GM21390 (cell line): ENCODE data around the gene B3GALT4.
A peak's percentile ranks its signal among the peaks of the same experiment; 100 is the strongest.
"Not testable (repeated sequence)": the region's sequence is repeated elsewhere in the genome, so short reads cannot be mapped to it uniquely, and the experiment has no call there.

ENCODE experiments used
- ATAC-seq: cut with Tn5 transposase; IDR thresholded peaks from one replicate; pipeline ENCODE4 v1.9.1; 2021; ENCODE audit not compliant: unreplicated experiment

Gene B3GALT4, protein sequence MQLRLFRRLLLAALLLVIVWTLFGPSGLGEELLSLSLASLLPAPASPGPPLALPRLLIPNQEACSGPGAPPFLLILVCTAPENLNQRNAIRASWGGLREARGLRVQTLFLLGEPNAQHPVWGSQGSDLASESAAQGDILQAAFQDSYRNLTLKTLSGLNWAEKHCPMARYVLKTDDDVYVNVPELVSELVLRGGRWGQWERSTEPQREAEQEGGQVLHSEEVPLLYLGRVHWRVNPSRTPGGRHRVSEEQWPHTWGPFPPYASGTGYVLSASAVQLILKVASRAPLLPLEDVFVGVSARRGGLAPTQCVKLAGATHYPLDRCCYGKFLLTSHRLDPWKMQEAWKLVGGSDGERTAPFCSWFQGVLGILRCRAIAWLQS

DNA sequence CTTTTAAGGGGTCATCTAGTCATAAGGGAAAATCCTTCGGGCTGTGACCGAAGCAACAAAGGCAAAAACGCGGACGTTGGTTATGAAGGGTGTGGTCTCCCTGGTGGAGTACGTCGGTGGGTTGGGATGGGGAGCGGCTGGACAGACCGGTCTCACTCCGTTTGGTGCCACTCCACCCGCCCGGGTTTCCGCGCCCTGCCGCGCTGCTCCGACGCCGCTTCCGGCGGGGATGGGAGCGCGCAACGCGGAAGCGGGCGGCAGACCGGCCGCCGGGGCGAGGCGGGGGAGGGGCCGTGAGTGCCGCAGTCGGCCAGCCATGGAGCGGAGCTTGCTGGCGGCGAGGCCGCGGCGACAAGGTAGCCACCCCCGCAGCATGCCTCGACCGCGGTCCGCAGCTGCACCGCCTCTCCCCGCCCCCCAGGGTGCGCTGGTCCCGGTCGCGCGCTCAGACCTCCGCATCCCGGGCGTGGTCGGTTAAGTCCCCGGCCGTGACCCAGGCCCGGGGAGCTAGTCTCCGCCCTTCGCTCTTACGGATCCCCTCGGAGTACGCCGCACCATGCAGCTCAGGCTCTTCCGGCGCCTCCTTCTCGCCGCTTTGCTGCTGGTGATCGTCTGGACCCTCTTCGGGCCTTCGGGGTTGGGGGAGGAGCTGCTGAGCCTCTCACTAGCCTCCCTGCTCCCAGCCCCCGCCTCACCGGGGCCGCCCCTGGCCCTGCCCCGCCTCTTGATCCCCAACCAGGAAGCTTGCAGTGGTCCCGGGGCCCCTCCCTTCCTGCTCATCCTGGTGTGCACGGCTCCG lies at the start of gene B3GALT4:
B3GALT4 (plus strand) TSS at position 260 of the 799 bp plus-strand sequence; CDS start at position 557, 297 bp downstream.
- ATAC-seq: peak; percentile 56

DNA sequence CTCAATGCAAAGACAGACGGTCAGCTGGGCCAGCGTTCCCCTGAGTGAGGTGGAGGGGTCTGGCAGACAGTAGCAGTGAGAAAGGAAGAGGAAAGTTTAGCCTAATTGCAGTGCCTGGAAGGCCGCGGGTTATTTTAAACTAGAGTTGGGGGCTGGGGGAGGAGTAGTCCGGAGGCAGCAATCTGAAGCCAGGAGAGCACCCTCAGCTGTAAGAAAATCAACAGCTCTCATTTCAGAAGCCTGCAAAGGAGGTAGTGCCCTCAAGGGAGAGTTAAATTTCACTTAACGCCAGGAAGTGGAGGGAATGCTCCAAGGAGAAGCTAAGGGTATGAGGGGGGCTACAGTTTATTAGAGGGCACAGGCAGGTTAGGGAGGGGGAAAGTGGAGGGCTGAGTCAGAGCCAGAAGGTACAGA lies 41.7 kb upstream of the B3GALT4 start:
- no peak for ATAC-seq

DNA sequence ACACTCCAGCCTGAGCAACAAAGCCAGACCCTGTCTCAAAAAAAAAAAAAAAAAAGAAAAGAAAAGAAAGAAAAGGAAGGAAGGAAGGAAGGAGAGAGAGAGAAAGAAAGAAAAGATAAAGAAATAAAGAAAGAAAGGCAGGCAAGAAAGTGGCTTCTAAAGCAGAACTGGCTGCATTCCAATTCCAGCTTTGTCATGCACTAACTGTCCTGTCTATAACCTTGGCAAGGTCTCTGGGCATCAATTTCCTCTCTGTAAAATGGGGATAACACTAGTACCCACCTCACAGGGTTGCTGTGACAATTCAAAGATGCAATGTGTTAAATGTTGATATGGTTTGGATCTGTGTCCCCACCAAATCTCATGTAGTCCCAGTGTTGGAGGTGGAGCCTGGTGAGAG lies 40.6 kb upstream of the B3GALT4 start:
- ATAC-seq: no peak

GRCh38 chr6:33236852-33237251 lies 40.1 kb upstream of the B3GALT4 start:
- ATAC-seq: no peak

- no peak for ATAC-seq
Measured at GRCh38 chr6:33237741-33238140, 39.2 kb upstream of the B3GALT4 start.

DNA sequence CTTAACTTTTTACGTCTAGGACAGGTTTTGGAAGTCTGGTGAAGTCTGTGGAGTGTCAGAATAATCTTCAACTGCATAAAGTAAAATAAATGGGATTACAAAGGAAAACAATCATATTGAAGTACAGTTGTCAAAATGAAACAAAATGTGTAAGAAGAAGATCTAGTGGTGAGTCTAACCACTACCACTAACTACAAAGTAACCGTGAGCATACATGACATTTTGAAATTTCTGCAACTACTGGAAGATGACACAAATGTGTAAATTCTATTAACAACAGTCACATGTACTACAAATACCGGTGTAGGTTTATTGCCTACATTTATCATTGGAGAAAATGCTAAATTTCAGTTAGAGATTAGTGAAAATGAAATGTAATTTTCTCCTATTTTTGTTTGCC lies 35.0 kb upstream of the B3GALT4 start:
- no peak for ATAC-seq

DNA sequence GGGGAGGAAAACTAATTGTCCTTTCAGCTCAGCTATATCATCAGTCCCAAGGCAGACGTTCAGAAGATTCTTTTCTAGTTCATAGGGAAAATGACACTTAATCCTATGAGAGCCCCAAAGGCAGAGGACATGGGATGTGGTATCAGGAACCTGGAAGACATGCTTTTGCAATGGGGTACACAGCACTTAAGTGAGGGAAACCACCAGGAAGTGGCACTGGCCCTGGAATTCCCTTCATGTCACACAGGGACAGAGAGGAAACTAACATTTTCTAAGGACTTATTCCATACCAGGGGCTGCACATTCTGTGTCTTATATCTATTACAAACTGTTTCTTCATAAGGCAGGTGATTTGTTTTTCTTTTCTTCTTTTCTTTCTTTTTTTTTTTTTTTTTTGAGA lies 33.4 kb upstream of the B3GALT4 start:
- no peak for ATAC-seq

- no peak for ATAC-seq
Measured at GRCh38 chr6:33247977-33248642, 28.8 kb upstream of the B3GALT4 start.

DNA sequence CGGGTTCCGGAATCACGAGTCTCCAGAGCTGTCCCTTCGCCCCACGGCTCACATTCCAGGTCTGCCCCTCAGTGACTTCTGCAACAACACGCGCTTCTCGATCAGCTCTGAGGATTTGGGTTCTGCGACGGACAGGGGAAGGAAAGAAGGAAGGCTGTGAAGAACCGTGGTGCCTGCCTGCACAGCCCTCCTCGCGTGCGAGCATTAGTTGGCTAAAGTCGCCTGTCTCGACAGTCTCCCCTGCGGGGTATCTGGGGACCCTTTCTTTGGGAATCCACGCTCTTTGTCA lies 28.3 kb upstream of the B3GALT4 start:
- no peak for ATAC-seq

- ATAC-seq: peak; percentile 87
Measured at GRCh38 chr6:33248932-33249731, 27.8 kb upstream of the B3GALT4 start.

DNA sequence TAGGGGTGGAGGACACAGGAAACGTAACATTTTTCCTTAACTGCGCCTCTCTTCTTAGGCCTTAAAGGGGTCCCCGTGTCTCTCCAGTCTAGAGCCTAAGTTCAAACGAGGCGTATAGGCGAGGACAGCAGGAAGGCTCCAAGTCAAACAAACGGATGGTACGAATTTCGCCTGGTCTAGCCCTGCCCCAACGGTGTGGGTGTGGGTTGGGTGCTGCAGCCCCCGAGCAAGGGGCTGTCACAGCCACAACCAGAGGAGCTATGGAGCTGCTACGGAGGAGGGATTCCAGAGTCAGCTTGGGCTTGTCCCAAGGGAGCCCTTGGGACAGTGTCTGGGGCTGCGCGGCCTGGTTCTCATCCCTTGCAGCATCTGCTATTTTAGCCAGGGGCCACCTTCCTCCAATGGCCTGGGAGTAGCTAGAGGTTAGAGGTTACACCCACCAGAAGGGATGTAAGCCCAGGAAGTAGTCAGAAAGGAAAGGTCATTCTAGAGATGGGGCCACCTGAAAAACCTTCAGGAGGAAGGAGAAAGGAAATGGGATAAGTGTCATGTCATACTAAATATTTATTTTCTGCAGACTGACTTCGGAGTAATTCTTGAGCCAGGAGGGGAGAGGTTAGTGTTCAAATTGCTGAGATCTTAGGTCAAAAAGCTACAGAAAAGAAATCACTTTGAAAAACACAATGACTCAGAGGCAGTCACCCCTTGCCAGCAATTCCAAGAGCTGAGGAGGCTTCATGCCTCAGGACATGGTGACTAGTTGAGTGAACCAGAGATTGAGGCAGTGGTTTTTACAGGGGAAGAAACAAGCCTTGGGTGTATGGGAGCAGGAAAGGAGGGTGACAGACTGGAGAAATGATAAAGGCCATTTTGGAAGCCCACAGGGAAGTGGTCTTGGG lies 26.9 kb upstream of the B3GALT4 start:
- no peak for ATAC-seq

DNA sequence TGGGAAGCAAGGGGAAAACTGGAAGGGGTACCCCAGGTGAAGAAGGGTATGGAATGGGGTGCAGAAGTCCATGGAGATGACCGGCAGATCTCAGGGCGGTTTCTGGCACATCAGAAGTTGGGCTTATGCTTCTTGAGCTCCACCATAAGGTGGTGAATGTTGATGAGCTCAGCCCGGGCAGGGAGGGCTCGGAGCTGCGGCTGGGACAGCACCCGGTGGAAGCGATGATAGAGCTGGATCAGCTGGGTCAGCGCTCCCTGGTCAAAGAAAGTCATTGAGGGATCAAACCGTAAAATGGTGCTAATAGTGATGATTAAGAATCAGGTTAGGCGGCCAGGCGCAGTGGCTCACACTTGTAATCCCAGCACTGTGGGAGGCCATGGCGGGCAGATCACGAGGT lies 26.2 kb upstream of the B3GALT4 start:
- no peak for ATAC-seq

DNA sequence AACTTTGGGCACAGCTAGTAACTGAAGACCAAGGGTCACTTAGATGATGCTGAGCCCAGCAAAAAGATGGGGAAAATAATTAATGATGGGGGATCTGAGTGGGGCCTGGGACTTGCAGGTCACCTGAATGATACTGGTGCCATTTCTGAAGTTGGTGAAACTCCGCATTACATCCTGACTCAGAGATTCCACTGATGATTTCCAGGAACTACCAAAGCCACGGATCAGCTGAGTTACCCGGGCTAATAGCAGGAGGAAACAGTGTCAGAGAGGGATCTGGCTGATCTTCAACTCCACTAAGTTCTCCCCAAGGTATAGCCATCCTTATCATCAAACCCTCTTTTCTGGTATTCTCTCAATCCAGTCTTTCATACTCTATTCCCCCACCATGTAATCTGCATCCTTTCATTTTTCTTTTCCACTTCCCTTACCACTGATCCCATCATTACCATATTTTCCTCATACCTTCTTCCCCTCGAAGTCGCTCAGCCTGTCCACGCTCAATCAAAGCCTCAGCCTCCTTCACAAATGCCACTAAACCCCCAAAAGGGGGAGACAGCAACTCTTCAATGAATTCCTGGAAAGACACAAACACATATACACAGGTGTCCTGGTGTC lies 25.4 kb upstream of the B3GALT4 start:
- ATAC-seq: no peak

DNA sequence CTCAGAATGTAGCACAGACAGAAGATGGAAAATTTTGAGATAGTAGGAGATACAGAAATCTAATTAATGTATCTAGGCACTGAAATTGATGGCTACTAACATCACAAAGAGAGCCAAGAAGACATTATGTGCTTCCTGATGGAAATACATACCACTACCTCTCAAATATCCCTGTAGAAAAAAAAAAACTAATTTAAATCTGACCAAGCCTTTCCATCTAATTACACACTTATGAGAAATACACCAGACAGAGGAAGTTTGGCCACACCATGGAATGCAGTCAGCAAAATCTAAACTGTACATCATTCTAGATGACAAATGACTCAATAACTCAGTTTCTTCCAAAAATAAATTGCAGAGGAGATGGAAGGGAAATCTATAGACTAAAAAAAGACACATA lies 24.2 kb upstream of the B3GALT4 start:
- no peak for ATAC-seq

DNA sequence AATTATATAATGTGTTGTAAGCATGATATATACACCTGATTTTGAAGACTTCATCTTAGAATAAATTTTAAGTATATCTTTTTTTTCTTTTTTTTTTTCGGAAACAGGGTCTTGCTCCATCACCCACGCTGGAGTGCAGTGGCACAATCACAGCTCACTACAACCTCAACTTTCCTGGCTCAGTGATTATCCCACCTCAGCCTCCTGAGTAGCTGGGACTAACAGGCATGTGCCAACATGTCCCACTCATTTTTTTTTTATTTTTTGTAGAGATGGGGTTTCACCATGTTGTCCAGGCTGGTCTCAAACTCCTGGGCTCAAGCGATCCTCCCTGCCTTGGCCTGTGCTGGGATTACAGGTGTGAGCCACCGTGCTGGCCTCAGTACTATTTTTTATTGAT lies 22.3 kb upstream of the B3GALT4 start:
- ATAC-seq: no peak

DNA sequence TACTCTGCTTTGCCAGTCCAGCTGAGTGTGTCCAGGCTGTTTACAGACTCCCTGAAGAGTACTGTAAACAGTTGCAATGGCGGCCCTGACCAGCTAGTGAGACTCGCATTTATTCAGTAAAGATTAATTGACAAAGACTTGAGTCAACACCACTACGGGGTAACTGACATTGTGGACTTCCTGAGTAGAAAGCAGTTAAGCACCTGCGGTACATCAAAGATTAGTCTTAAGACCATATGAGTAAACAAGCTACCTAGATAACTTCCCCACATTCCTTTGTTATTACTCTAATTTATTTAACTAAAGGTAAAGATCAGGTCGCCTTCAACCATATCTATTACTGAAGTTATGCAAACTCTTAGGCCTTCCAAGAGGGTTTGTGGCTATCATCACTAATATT lies 17.9 kb upstream of the B3GALT4 start:
- ATAC-seq: no peak

- not testable (repeated sequence) for ATAC-seq
Measured at GRCh38 chr6:33262490-33262889, 14.4 kb upstream of the B3GALT4 start.

DNA sequence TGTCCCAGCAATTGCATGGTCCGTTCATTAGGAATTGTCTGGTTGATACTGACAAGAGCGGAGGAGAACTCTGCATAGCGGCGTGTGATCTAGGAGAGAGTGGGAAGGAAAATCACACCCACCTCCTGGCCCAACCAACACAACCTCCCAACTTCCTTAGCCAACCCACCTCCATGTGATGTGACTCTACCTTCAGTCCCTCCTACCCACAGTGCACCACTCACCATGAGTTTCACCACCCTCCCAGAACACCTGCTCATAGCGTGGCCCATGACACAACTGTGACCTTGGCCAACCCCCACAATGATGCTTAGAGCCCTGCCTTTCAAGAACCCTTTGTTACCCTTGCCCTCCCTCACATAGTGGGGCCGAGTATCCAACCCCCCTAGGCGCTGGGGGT lies 12.9 kb upstream of the B3GALT4 start:
- ATAC-seq: no peak

DNA sequence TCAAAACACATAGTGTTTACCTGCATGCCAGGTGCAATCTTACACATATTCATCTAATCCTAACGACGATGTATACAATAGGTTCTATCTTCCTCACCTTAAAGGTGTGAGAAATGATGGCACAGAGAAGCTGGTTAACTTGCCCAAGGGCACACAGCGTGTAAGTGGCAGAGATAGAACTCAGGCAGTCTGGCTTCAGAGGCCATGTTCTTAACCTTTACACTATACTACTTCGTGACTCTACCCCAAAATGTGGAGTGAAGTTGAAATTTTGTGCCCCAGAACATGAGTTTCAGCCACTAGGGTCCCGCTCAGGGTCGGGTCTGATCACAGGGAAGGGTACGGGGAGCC lies 5.8 kb upstream of the B3GALT4 start:
- ATAC-seq: no peak
